SU-DHL-6 (cell line): Measurements from ENCODE around the gene SCGN.

Experiments used
- CTCF ChIP-seq: fragments of 200-600 bp; sonication (generic); IDR thresholded peaks from one replicate; pipeline ENCODE4 v1.5.1; 2017; ENCODE audit warnings: antibody characterized with exemption, mild to moderate bottlenecking, low read length, moderate library complexity; ENCODE audit not compliant: insufficient read depth, poor library complexity, severe bottlenecking
- EZH2phosphoT487 ChIP-seq: fragments of 200-600 bp; sonication (generic), shearing (Covaris generic); conservative IDR thresholded peaks from 2 replicates; pipeline ENCODE4 v1.6.1; 2018; ENCODE audit warnings: mild to moderate bottlenecking, antibody characterized with exemption, low read length, moderate library complexity, mixed read lengths

GRCh38 chr6:25608558-25609174, 43.3 kb upstream of the SCGN start:
- TF ChIP-seq CTCF, result no peak
- TF ChIP-seq EZH2phosphoT487, result no peak
